Vagina (tissue), 2 donors: ENCODE results near the gene ATP6V0B.

Source experiments
- CTCF ChIP-seq, 3 experiments: fragments of 450-650 bp in 2 of 3; fragments of 200-600 bp in 1 of 3; sonication (generic) in 1 of 3; IDR thresholded peaks; one replicate each; pipeline ENCODE4 v1.5.1; 2017 to 2019; ENCODE audit warnings: antibody characterized with exemption in 3 of 3, mild to moderate bottlenecking in 2 of 3, moderate library complexity in 2 of 3
- POLR2AphosphoS5 ChIP-seq, 2 donors: sonication (generic); formaldehyde crosslinking; IDR thresholded peaks; one replicate each; pipeline ENCODE4 v1.9.0; 2017; ENCODE audit warnings: antibody characterized with exemption in 2 of 2, mild to moderate bottlenecking in 2 of 2, low read depth in 1 of 2; ENCODE audit not compliant: insufficient read depth in 1 of 2

- TF ChIP-seq CTCF (IDR thresholded peaks at IDR 0.05) (no peak), POLR2AphosphoS5 (IDR thresholded peaks at IDR 0.05; ENCODE audit: insufficient read depth in 1 of 2, low read depth in 1 of 2) (no peak)
These were observed 12.0 kb downstream of the ATP6V0B start for GRCh38 chr1:43986712-43987111.
